ENCODE results near the gene FKBP15. TPM values are rescaled to one million over a fixed set of nuclear protein-coding genes. Genes with fewer than 3 reads are reported as not detected.

Gene FKBP15
- total and polyA plus RNA-seq, 2 of the 8 experiments (the other 6 are each of a cell fraction or from before 2014, with no cell fraction given) = 9.9 to 13.8 TPM

GRCh38 chr9:113223963-113224362 lies 2.9 kb upstream of the FKBP15 start:
- peaks cover 10% of the 10 kb centered on the region for H3K23me2 ChIP-seq (ENCODE audit: low read depth, low read length)
- H3K9me3 ChIP-seq (ENCODE audit: insufficient read depth in 2 of 2, low read depth in 1 of 2, low read length in 1 of 2) = no peaks in the 10 kb centered on the region
- peaks cover 2 to 4% of the 10 kb centered on the region in 2 experiments for H4K20me1 ChIP-seq (replicated peaks in 1 of 2; ENCODE audit: control insufficient read depth in 1 of 2, insufficient read depth in 2 of 2, low read length in 2 of 2)
- CTCF ChIA-PET (ENCODE audit: partially characterized antibody) = no interaction called here
- no peak overlapping the region for H3K18ac ChIP-seq (ENCODE audit: extremely low read depth, low read length)
- FAIRE-seq (no peak), DNase-seq (ENCODE audit: low read depth in 1 of 2, low spot score in 2 of 2) (no peak)
- H2BK12ac ChIP-seq (ENCODE audit: low read depth, low read length) = no peak overlapping the region
- H2AK5ac ChIP-seq (ENCODE audit: low read depth, low read length) = no peak overlapping the region
- H3K14ac ChIP-seq (ENCODE audit: insufficient read length) = no peak overlapping the region
- 0 out of 2 replicates have a peak, but pooled peaks cover 3% of the 10 kb centered on the region for H3K79me1 ChIP-seq (ENCODE audit: low read depth, low read length)
- H3K9ac ChIP-seq (replicated peaks in 1 of 4; ENCODE audit: extremely low read depth in 1 of 4, low read depth in 3 of 4, low read length in 3 of 4) = no peak overlapping the region
- peaks cover 0 to 10% (median 1%) of the 10 kb centered on the region in 4 experiments; a peak in 4 of 7 replicates for H3K4me1 ChIP-seq (replicated peaks in 1 of 4; ENCODE audit: control insufficient read depth in 3 of 4, insufficient read depth in 4 of 4, low read length in 3 of 4)
- no peak overlapping the region for H2AFZ ChIP-seq (ENCODE audit: low read length)
- H3K4me3 ChIP-seq (ENCODE audit: extremely low read depth in 1 of 4, insufficient read depth in 2 of 4, low read depth in 3 of 4, low read length in 4 of 4) = no peak overlapping the region
- H2BK5ac ChIP-seq (ENCODE audit: low read depth, low read length) = no peak overlapping the region
- POLR2A ChIA-PET (ENCODE audit: partially characterized antibody) = no interaction called here
- H3K4me2 ChIP-seq (ENCODE audit: insufficient read depth in 1 of 2, low read depth in 2 of 2, low read length in 2 of 2) = no peak overlapping the region
- no peak overlapping the region for H4K8ac ChIP-seq (ENCODE audit: extremely low read depth, insufficient read depth, low read length)
- no peak overlapping the region for H3K56ac ChIP-seq (replicated peaks; ENCODE audit: insufficient read length, low read depth, low read length)
- TF ChIP-seq ASH2L (IDR thresholded peaks at IDR 0.05; ENCODE audit: low read length) (no peak), ZNF274 (IDR thresholded peaks at IDR 0.05; ENCODE audit: borderline replicate concordance, extremely low read depth, low read length) (no peak), BRCA1 (IDR thresholded peaks at IDR 0.05; ENCODE audit: low read depth, low read length) (no peak), KDM5A (IDR thresholded peaks at IDR 0.05; ENCODE audit: low read length) (no peak), YY1 (IDR thresholded peaks at IDR 0.05; ENCODE audit: low read depth, low read length) (no peak), TAF1 (IDR thresholded peaks at IDR 0.05; ENCODE audit: low read depth, low read length) (no peak), CHD2 (IDR thresholded peaks at IDR 0.05; ENCODE audit: low read length) (no peak), KDM4A (IDR thresholded peaks at IDR 0.05; ENCODE audit: low read depth, low read length, severe bottlenecking) (no peak), POU5F1 (IDR thresholded peaks at IDR 0.05; ENCODE audit: low read depth, low read length) (no peak), NRF1 (IDR thresholded peaks at IDR 0.05; ENCODE audit: low read depth, low read length) (no peak), JUN (IDR thresholded peaks at IDR 0.05; ENCODE audit: low read depth, low read length) (no peak), CTBP2 (IDR thresholded peaks at IDR 0.05; ENCODE audit: borderline replicate concordance, insufficient read depth, insufficient read length, low read length) (no peak), GABPA (IDR thresholded peaks at IDR 0.05; ENCODE audit: borderline replicate concordance, insufficient read depth, low read length) (no peak)
- no peak overlapping the region for H3K4ac ChIP-seq (replicated peaks; ENCODE audit: insufficient read length, low read depth, low read length)
- H3K23ac ChIP-seq (ENCODE audit: insufficient read length) = no peak overlapping the region
- WGBS, 2 experiments (ENCODE audit: extremely low coverage in 1 of 2, insufficient coverage in 1 of 2, insufficient read length in 1 of 2, insufficient replicate concordance in 2 of 2, low coverage in 1 of 2, low lambda C conversion rate in 2 of 2, missing lambda C conversion rate in 1 of 2) = 87% methylated on average over 2 of the region's 2 CpGs; no CpG with 5 or more reads in 1 of the 2 experiments
- H3K27me3 ChIP-seq (replicated peaks in 1 of 4; ENCODE audit: control insufficient read depth in 3 of 4, extremely low read depth in 1 of 4, insufficient read depth in 3 of 4, low read length in 3 of 4) = no peaks in the 10 kb centered on the region
- H3K79me2 ChIP-seq (ENCODE audit: control insufficient read depth in 1 of 2, insufficient read depth in 2 of 2, low read length in 2 of 2) = peaks cover 6 to 42% of the 10 kb centered on the region in 2 experiments
- H4K91ac ChIP-seq (replicated peaks; ENCODE audit: insufficient read length, low read length) = no peak overlapping the region
- H3K27ac ChIP-seq (ENCODE audit: low read depth, low read length) = no peak overlapping the region
- H3K36me3 ChIP-seq (ENCODE audit: control insufficient read depth in 2 of 4, insufficient read depth in 4 of 4, low read length in 3 of 4) = peaks cover 0 to 3% (median 0%) of the 10 kb centered on the region in 4 experiments; a peak in 1 of 8 replicates
- H2BK15ac ChIP-seq (ENCODE audit: low read length) = no peak overlapping the region
- H4K5ac ChIP-seq (ENCODE audit: insufficient read length, low read depth, low read length) = no peak overlapping the region
- H2BK20ac ChIP-seq (ENCODE audit: low read length) = no peak overlapping the region
- H2BK120ac ChIP-seq (replicated peaks; ENCODE audit: low read depth, low read length) = no peak overlapping the region

Data from H1 (cell line).